Right renal pelvis (tissue), 4 donors: ENCODE measurements around the gene MACROD2. TPM values are rescaled to one million over a fixed set of nuclear protein-coding genes. Genes with fewer than 3 reads are reported as not detected.

Experiments
- DNase-seq, 4 donors: peaks; one replicate each; pipeline ENCODE4 v3.0.0-alpha.2; 2013; ENCODE audit warnings: low read depth in 4 of 4, low spot score in 3 of 4, missing footprints in 1 of 4
- polyA plus RNA-seq, 4 donors: library from polyadenylated mRNA; unstranded; fragments of 120-200 nt; gene quantifications; one replicate each; pipeline ENCODE4 v1.2.1, GENCODE V29; 2013; ENCODE audit not compliant: insufficient read length in 4 of 4

The MACROD2 gene
- polyA plus RNA-seq, 4 donors, result 12.4 to 14.4 (median 13.6) TPM

GRCh38 chr20:14385176-14385740 lies 389.9 kb downstream of the MACROD2 start:
- DNase-seq, result no peak

GRCh38 chr20:14386726-14387125 lies 391.4 kb downstream of the MACROD2 start:
- DNase-seq, result no peak

- DNase-seq, result no peak
Measured at GRCh38 chr20:14401479-14402138, 406.3 kb downstream of the MACROD2 start.

- DNase-seq, result no peak
Measured at GRCh38 chr20:14404515-14404914, 409.2 kb downstream of the MACROD2 start.

GRCh38 chr20:14406495-14406894 lies 411.2 kb downstream of the MACROD2 start:
- no peak for DNase-seq

GRCh38 chr20:14407336-14407735 lies 412.0 kb downstream of the MACROD2 start:
- DNase-seq, result no peak

- no peak for DNase-seq
Measured at GRCh38 chr20:14410869-14411555, 415.7 kb downstream of the MACROD2 start.

GRCh38 chr20:14412065-14412681 lies 416.9 kb downstream of the MACROD2 start:
- DNase-seq, result no peak

- no peak for DNase-seq
Measured at GRCh38 chr20:14413835-14414234, 418.5 kb downstream of the MACROD2 start.

GRCh38 chr20:14414560-14414959 lies 419.2 kb downstream of the MACROD2 start:
- no peak for DNase-seq

- DNase-seq, result peak in 1 of 4 donors; percentile 10
Measured at GRCh38 chr20:14415467-14415866, 420.2 kb downstream of the MACROD2 start.

GRCh38 chr20:14418376-14418775 lies 423.1 kb downstream of the MACROD2 start:
- no peak for DNase-seq

- DNase-seq, result no peak
Measured at GRCh38 chr20:14422892-14423291, 427.6 kb downstream of the MACROD2 start.

GRCh38 chr20:14431568-14431967 lies 436.3 kb downstream of the MACROD2 start:
- no peak for DNase-seq

GRCh38 chr20:14432085-14432484 lies 436.8 kb downstream of the MACROD2 start:
- no peak for DNase-seq

- DNase-seq, result no peak
Measured at GRCh38 chr20:14432597-14432996, 437.3 kb downstream of the MACROD2 start.

GRCh38 chr20:14434384-14435136 lies 439.2 kb downstream of the MACROD2 start:
- no peak for DNase-seq

GRCh38 chr20:14441201-14441600 lies 445.9 kb downstream of the MACROD2 start:
- DNase-seq, result no peak

GRCh38 chr20:14444106-14444505 lies 448.8 kb downstream of the MACROD2 start:
- no peak for DNase-seq

GRCh38 chr20:14445310-14445709 lies 450.0 kb downstream of the MACROD2 start:
- DNase-seq, result no peak

- DNase-seq, result no peak
Measured at GRCh38 chr20:14445902-14446301, 450.6 kb downstream of the MACROD2 start.
